Right renal pelvis (tissue), 4 donors: Measurements from ENCODE around the gene STK16. TPM values are rescaled to one million over a fixed set of nuclear protein-coding genes. Genes with fewer than 3 reads are reported as not detected.
A peak's percentile ranks its signal among the peaks of the same experiment; 100 is the strongest.
"Not testable (repeated sequence)": the region's sequence is repeated elsewhere in the genome, so short reads cannot be mapped to it uniquely, and the experiment has no call there.

Experiments used
- DNase-seq, 4 donors: peaks; one replicate each; pipeline ENCODE4 v3.0.0-alpha.2; 2013; ENCODE audit warnings: low read depth in 4 of 4, low spot score in 3 of 4, missing footprints in 1 of 4
- polyA plus RNA-seq, 4 donors: library from polyadenylated mRNA; unstranded; fragments of 120-200 nt; gene quantifications; one replicate each; pipeline ENCODE4 v1.2.1, GENCODE V29; 2013; ENCODE audit not compliant: insufficient read length in 4 of 4

Gene STK16
- polyA plus RNA-seq, 4 donors = 36.3 to 41.8 (median 37.8) TPM

DNA sequence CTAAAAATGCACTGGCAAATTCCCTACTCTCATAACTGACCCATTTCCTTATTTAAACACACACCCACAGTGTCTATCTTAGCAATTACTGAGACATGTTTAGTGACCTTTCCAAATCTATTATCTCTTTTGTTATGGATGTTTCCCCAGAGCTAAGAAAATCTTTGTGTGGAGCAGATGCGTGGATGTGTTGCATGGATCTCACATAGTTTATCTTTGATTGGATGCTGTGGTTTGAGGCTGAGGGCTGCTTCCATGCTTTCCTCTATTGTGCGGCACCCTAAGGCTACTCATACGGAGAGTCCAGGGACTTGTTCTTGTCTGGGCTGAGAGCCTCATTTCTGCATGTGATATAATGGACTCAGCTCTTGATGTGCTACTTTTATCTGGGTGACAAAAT lies 10.9 kb upstream of the STK16 start:
- no peak for DNase-seq

DNA sequence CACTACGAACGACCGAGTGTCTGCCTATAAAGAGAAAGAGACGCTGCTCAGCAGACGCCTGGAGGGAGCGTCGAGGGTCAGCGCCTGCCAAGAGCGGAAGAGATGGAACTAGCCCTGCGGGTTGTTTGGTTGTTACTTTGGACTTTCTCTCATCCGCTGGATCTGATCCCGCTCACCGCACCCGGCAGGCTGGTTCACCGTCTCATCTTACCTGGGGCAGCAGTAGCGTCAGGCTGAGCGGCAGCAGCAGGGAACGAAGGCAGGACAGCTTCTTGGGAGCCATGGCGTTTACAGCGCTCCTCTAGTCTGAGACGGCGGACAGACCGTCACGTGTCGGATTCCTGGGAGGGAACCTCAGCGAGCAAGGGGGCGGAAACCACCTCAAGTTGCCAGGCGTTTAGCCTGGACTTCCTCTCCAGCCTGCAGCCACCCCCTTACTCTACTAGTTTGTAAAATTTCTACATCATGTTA lies 2.0 kb upstream of the STK16 start:
- no peak for DNase-seq

DNA sequence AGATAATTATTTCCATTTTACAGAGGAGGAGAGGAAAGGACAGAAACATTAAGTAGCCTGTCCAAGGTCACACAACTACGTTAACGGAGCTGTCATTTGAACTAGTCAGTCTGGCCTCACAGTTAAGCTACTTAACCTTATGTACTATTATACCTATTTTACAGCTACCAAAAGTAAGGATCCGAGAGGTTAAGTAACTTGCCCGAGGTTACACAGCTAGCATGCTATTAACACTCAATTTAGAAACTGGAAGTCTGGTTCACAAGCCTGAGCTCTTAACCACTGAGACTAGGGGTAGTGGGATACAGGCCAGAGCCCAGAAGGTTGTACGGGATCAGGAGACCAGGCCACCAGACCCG lies 511 bp upstream of the STK16 start:
- DNase-seq = no peak

GRCh38 chr2:219245899-219246230 lies 586 bp downstream of the STK16 start:
- DNase-seq = no peak

- DNase-seq = no peak
These were observed 1.3 kb downstream of the STK16 start for GRCh38 chr2:219246559-219246958.

GRCh38 chr2:219247678-219248642 lies 2.7 kb downstream of the STK16 start:
- no peak for DNase-seq

DNA sequence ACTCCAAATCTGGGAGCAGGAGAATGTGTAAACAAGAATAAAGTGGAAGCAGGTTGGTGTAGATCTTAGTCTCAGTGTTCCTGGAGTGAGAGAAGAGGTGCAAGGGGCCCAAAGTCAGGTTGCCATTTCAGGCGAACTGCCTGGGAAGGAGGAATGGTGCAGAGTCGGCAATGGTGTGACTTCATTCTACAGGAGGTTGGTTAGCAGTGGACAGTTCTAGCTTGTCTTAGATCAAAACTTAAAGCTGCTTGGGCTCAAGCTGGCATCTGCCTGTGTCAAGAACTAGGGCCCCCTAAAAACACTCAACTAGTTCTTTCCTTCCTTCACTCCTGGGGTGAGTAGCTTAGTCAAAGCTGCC lies 3.5 kb downstream of the STK16 start:
- no peak for DNase-seq

- DNase-seq = peak in 1 of 4 donors; percentile 54
These were observed 4.1 kb downstream of the STK16 start for GRCh38 chr2:219249203-219249980.

- no peak for DNase-seq
These were observed 4.9 kb downstream of the STK16 start for GRCh38 chr2:219250049-219250781.

- DNase-seq = no peak
These were observed 6.4 kb downstream of the STK16 start for GRCh38 chr2:219251656-219252055.

GRCh38 chr2:219252084-219252483 lies 6.8 kb downstream of the STK16 start:
- DNase-seq = no peak

GRCh38 chr2:219252570-219252899 lies 7.3 kb downstream of the STK16 start:
- DNase-seq = no peak

DNA sequence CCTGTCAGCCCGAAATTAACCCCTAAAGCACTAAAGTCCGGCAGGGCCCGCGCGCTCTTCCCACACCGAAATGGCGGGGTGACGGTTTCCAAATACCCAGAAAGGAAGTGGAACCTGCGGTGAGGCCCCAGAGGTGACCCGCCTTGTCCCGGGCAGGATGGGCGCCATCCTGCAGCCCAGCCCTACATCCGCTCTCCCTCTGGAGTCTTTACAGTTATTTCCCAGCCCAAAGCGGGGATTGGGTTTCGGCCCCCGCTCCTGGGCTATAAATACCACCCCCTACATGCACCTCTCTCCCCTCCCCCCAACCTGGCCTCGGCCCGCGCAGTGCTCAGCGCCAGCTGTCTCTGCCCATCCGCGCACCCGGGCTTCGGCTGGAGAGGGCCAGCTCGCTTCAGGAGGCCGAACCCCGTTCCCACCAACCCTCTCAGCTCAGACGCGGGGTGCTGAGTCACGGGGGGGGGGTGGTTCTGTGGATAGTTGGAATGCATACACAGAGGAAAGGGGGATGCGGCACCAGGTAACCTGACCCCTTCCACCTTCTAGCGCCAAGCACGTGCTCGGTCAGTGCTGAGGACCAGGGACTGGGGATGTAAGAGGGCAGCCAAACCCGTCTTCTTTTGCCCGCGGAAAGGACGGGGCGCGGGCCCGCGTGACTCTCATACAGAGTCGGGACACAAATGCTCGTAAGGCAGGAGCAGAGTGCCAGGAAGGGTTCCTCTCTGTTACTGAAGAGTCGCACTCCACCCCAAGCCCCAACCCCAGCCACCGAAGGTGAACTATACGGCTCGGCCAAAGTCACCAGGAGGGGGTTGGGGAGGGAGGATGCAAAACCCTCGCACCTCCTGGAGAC lies 7.8 kb downstream of the STK16 start, which contains the start of gene TUBA4B:
Gene TUBA4B, plus strand, starts transcription at position 344 of the 853 bp plus-strand sequence. Its CDS starts 165 bp downstream, at position 509.
- no peak for DNase-seq

DNA sequence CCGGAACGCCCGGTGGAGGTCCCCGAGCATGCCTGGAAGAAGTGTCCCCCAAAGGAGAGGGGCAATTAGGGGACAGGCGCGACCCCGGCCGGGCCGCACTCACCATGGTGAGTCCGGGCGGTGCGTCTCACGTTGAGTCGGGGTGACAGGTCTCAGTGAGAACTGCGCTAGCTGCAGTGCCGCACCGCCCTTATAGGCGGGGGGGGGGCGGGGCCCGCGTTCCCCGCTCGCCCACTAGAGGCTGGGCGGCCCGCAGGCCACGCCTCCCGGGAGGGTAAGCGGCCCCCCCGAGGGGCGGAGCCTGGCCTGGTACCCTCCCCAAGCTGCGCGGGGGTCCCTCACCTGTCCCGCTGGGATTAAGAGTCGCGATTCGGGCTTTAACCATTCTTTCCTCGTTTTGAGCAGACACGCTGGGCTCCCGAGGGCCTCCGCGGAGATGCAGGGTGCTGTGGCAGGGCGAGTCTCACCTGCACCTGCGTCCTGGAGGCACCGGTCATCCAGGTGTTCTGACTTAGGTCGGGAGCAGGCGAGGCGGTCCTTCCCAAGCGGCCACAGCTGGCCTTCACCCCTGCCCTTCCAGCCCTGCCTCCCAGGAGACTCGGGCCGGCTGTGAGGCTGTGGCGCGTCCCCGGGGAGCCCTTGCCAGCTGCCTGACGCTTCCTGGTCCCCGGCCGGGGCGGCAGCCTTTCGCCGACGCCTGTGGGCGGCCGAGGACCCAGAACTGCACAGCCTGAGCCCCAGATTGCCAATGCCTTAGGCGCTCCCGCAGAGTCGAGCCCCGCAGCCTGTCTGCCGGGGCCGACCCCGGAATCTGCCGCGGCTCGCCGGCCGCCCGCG lies 8.7 kb downstream of the STK16 start, which contains the start of gene TUBA4A:
Gene TUBA4A, minus strand, starts transcription at position 166 of the 837 bp plus-strand sequence. Its CDS starts 60 bp downstream, at position 106.
- no peak for DNase-seq

DNA sequence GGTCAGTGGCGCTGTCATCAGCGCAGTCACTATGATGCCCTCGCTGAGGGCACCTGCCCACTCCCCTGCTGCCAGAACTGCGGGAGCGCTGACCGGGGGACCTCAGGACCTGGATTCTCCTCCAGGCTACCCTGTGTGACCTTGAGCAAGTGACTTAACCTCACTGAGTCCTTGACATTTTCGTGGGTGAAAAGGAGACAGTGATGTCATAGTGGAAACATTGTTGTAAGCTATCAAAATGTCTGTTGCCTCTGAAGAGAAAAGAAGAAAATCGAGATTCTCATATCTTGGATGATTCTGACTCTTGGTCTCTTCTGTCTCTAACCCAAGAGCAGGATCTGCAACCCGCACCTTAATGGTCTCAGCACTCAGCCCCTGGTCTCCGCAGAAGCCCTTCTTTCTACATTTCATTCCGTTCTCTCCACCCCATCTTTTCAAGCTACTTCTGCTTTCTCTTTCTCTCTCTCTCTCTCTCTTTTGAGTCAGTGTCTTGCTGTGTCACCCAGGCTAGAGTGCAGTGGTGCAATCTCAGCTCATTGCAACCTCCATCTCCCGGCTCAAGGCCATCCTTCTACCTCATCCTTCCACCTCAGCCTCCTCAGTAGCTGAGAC lies 9.4 kb downstream of the STK16 start:
- no peak for DNase-seq

GRCh38 chr2:219258942-219259341 lies 13.7 kb downstream of the STK16 start:
- not testable (repeated sequence) for DNase-seq

- no peak for DNase-seq
These were observed 16.0 kb downstream of the STK16 start for GRCh38 chr2:219261024-219261855.

DNA sequence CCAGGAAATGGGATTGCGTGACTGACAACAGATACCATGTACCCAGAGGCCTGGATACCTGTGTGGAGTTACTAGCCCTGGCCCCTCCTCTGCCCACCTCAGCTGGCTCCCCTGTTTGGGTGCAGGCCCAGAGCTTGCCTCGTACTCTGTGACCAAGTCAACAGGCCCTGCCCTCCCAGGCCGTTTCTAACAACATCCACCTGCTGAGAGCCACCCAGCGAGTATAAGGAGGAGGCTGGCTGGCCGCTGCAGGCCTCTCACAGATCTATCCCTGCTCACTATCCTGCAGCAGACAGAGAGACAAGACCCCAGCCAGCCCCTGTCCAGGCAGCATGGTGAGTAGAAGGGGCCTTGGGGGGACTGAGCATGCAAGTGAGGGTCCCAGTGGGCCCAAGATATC lies 21.0 kb downstream of the STK16 start:
- DNase-seq = no peak
